ENCODE measurements around the gene CIAO1.
A peak's percentile ranks its signal among the peaks of the same experiment; 100 is the strongest.
"Not testable (repeated sequence)": the region's sequence is repeated elsewhere in the genome, so short reads cannot be mapped to it uniquely, and the experiment has no call there.

Gene CIAO1

DNA sequence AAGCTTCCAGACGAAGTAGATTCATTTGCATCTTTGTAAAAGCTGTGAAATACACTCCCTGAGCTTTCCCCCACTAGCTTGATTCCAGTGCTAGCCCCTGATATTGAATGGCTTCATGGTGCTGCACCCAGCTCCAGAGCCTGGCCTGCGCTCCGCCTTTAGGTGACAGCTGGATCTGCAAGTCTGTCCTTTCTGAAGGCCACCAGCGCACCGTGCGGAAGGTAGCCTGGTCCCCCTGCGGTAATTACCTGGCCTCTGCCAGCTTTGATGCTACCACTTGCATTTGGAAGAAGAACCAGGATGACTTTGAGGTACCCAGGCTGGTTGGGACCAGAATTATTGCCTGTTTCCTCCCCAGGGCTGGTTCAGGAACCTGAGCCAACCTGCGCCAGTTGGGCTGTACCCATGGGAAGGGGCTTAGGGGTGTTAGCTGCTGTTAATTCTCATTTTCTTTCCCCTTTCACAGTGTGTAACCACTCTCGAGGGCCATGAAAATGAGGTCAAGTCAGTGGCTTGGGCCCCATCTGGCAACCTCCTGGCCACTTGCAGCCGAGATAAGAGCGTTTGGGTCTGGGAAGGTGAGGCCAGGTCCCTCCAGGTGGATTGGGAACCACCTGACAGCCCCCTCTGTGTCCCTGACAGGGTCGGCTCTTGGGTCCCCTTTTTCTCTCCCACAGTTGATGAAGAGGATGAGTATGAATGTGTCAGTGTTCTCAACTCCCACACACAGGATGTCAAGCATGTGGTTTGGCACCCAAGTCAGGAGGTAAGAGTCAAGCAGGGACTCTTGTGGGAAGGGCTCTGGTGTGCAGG is 1.3 kb downstream of the CIAO1 start:
- in situ Hi-C loops (cut with HindIII; ENCODE audit: low pct_ligation_motif_present, low pct_unique_long_range_greater_than_20kb, low sequenced_read_pairs): no loop called here
- DNase-seq: peak; percentile 57

DNA sequence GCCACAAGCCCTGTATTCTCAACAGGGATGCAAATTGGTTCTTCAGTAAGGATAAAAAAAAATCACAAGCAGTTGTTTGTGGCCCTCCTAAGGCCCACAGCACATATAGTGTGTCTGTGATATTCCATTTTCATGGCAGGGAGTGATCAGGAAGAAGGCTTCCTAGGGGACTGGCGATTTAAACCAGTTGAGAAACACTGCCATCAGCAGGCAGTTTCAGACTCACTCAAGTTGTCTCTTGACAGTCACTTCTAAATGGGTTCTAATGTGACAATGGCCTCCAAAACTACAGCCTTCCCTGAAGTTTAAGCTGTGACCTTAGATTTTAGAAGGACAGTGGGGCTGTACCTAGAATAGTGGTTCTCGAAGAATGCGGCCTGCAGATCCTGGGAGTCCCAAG is 6.0 kb downstream of the CIAO1 start:
- in situ Hi-C loops (cut with HindIII; ENCODE audit: low pct_ligation_motif_present, low pct_unique_long_range_greater_than_20kb, low sequenced_read_pairs): no loop called here

DNA sequence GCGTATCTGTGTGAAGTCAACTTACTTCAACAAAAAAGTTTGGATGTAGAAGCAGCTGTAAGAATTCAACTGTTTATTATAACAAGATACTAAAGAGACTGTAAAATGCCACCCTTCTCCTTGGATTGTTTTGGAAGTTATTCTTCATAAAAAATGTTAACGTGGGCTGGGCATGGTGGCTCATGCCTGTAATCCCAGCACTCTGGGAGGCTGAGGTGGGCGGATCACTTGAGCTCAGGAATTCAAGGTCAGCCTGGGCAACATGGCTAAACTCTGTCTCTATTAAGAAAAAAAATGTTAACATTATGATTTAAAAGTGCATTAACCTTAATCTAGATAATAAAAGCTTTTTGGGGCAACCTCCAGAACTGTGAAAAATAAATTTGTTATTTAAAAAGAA is 7.7 kb downstream of the CIAO1 start:
- in situ Hi-C loops (cut with HindIII; ENCODE audit: low pct_ligation_motif_present, low pct_unique_long_range_greater_than_20kb, low sequenced_read_pairs): no loop called here
- DNase-seq: no peak

More for the DNA sequence above, 6.0 kb downstream of the CIAO1 start:
- no peak for DNase-seq

DNA sequence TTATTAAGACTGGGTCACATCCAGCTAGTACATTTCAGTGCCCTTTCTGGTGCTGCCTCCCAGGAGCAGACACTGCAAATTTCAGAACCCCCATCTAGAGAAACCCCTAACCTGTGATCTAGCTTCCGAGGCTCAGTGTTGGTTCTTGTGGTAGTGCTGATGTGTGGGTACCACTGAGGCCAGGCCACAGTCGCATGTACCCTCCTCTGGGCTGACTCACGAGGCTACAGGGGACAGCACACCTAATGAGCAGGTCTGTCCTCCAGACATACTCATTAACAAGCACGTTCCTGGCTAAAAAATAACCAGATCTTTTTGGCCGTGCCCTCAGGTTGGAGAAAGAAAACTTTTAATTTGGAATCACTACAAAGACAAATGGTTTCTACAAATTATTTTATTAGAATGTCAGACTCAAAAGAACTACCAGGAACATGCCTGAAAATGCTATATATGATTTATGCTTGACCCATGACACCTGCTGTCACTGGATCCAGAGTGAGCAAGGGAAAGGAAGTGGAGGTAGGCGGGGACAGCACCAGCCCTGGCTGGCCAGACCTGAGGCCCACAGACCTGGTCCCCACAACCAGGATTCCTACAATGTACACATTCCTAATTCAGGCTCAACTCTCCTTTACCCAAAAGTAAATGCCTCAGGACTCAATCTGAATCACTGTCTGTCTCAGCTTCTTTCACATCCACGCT is 8.5 kb downstream of the CIAO1 start:
- in situ Hi-C loops (cut with HindIII; ENCODE audit: low pct_ligation_motif_present, low pct_unique_long_range_greater_than_20kb, low sequenced_read_pairs): no loop called here
- no peak for DNase-seq

DNA sequence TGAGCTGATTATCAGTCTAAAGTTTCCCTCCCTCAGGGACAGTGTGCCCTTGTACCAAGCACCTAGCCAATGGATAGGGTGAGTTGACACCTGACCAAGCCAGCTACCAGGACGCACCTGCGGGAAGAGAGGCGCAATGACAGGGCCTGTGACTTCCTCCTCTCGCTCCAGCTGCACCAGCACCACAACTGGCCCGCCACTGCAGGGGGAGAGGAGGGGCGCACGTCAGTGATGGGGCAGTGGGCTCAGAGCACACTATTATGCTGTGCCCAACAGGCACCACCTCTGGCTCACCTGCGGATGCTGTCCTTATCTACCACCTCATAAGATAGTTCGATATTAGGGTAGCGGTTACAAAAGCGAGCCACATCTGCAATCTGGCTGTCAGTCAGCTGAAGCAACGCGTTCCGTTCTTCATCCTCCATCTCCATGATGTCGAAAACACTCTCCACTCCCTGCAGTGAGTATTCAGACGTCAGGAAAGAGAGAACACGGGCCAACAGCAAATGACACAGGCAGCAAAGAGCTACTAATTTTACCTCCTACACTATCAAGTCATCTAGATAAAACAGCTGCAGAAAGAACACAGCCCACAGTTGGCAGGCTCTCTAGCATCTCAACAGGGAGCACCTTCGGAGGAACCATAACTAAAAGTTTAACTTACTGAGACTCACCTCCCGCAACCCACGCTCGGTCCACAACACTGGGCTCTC is 10.9 kb downstream of the CIAO1 start:
- no peak for DNase-seq
- in situ Hi-C loops (cut with HindIII; ENCODE audit: low pct_ligation_motif_present, low pct_unique_long_range_greater_than_20kb, low sequenced_read_pairs): no loop called here

DNA sequence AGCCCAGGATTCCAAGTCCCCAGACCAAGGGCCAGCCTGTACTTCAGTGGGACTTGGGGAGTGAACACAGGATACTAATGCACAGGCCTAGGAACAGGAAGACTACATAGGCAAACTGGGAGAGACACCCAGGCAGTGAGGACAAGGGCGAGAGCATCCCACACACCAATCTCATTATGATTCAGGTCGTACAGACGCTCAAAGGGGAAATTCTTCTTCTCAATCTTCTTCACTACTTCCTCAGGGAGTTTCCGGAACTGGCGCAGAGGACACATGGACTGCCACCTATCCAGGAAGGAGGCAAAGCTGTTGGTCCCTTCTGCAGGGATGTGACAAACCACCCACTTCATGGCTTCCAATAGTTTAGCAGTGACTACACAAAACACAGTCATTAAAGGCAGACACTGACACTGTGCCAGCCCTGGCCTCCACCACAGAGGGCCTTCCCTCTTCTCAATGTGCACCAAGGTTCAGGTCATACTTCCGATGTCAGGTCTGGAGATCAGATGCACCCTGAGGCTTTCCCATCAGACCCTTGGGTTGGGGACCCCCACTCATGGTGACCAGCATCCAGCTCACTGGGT is 21.3 kb downstream of the CIAO1 start:
- DNase-seq: no peak
- in situ Hi-C loops (cut with HindIII; ENCODE audit: low pct_ligation_motif_present, low pct_unique_long_range_greater_than_20kb, low sequenced_read_pairs): no loop called here

DNA sequence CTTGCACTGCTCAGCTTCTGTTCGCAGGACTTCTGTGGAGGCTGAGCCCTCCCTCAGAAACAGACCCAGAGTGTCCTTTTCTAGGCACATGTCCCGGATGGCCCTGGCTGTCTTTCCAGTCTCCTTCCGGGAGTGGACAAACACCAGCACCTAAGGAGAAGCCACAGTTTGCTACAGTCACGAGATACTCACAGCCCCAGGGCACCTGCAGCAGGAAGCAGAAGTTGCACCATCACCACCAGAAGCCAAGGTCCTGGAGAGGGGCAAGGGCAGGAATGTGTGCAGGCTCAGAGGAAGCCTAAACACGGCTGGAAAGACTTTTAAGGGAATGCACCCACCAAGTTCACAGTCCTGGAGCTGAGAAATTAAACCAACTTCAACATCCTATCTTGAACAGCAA is 25.7 kb downstream of the CIAO1 start:
- in situ Hi-C loops (cut with HindIII; ENCODE audit: low pct_ligation_motif_present, low pct_unique_long_range_greater_than_20kb, low sequenced_read_pairs): no loop called here
- no peak for DNase-seq

DNA sequence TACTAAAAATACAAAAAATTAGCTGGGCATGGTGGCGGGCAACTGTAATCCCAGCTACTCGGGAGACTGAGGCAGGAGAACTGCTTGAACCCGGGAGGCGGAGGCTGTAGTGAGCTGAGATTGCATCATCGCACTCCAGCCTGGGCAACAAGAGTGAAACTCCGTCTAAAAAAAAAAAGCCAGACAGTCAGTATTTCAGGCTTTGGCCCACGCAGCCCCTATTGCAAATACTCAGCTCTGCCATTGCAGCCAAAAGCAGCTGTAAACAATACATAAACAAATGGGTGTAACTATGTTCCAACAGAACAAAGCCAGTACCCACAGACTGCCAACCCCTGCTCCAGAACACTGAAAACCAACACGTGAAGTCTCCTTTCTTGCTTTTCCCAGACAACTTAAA is 28.2 kb downstream of the CIAO1 start:
- in situ Hi-C loops (cut with HindIII; ENCODE audit: low pct_ligation_motif_present, low pct_unique_long_range_greater_than_20kb, low sequenced_read_pairs); DNase-seq: not testable (repeated sequence)

DNA sequence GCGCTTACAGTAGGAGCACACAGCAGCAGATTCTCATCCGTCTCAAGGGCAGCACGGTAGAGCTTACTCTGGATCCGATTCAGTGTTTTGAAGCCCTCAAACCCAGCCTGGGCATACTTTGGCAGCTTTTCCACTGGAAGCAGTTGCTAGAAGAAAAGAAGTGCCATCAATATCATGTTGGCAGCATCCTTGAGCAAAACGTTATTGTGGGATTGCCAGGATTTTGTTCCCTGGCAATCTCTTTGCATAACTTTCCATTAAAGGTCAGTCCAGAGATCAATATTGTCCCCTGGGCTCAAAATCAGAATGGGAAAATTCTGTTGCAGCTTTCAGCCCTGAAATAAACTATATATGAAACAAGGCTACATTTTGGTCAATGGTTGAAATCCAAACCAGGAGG is 30.9 kb downstream of the CIAO1 start:
- no peak for DNase-seq

DNA sequence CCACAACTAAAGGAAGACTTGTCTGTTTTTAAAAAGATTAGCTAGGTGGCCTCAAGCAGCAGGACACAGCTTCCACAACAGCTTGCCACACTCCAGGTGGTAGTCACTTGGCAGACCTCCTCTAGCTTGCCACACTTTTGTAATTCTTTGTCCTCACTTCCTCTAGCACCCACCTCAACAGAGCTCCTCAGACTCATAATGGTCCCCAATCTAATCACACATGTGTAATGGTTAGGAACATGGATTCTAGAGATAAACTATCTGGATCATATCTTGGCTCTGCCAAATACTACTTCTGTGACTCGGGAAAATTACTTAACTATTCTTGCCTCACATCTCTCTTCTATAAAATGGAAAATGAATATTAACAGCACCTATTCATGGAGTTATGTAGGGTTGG is 35.8 kb downstream of the CIAO1 start:
- in situ Hi-C loops (cut with HindIII; ENCODE audit: low pct_ligation_motif_present, low pct_unique_long_range_greater_than_20kb, low sequenced_read_pairs): no loop called here
- no peak for DNase-seq

More for the DNA sequence above, 30.9 kb downstream of the CIAO1 start:
- in situ Hi-C loops (cut with HindIII; ENCODE audit: low pct_ligation_motif_present, low pct_unique_long_range_greater_than_20kb, low sequenced_read_pairs): no loop called here

DNA sequence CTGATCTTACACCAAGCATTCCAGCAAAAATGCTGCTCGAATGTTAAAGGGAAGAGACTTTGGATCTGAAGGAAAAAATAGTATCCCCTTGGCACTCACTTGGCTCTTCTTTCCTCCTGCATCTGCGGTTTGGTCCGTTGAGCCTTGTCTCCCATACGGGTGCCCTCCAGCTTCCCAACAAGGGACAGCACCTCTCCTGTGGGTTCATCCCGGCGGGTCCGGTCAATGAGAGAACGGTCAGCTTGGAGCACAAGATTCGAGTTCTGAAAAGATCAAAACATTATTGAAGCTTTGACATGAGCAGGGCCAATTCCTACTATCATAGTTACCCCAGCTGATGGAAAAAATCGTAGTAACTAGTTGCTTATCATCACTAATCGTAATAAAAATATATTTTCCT is 38.6 kb downstream of the CIAO1 start:
- DNase-seq: no peak
- in situ Hi-C loops (cut with HindIII; ENCODE audit: low pct_ligation_motif_present, low pct_unique_long_range_greater_than_20kb, low sequenced_read_pairs): no loop called here

DNA sequence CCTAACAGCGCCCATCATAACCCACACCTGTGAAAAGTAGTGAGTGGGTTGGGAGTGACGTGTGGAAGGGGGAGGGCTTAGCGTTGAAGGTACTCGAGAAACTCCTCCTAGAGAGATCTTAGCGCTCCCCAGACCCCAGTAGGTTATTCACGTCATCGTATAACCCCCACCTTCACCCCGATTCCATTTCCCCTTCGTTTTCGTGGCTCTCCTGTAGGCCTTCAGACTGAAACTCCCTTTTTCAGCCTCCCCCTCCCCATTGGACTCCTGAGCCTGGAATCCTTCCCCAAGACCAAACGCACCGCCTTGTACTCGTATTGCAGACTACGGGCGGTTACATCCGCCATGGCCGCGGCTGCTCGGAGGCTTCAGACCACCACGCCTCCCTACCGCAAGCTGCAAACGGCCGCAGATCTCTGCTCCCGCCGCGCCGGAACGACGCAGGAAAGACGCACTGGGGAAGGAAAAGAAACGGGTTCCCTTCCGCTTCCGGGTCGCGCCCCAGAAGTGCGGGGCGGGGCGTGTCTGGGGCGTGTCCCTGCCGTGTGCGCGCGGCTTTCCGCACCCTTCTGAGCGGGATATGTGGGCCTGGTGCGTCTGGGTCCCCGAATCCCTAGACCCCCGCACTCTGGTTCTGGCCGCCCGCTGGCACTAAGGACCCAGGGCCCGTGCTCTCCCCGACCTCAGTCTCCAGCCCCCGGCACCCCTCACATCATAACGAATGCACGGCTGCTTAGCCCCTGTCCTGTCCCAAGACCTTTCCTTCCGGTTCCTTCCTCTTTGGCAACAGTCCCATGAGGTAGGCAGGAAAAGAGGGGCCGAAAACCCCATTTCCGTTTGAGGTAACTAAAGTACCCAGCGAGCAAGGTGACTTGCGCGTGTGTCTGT is 39.3 kb downstream of the CIAO1 start, which contains the start of gene SNRNP200:
TSS of gene SNRNP200 (minus strand) at position 456 of the 888 bp plus-strand sequence. CDS start at position 347, 109 bp downstream.
- in situ Hi-C loops (cut with HindIII; ENCODE audit: low pct_ligation_motif_present, low pct_unique_long_range_greater_than_20kb, low sequenced_read_pairs): no loop called here
- peak; percentile 90 for DNase-seq

DNA sequence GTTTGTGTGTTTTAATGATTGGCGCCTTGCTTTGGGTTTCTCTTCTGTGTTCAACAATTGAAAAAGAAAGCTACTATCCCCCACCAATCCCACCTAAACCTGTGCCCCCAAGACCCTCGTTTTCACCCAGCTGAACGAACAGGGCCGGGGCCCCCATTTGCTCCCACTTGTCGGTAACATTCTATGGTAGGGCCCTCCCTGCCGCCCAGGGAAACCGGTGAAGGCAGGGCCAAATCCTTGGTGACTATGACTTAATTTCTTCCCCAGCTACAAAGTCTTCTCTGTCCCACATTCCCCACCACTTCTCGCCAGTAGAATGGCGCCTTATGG is 39.9 kb downstream of the CIAO1 start:
- peak; percentile 9 for DNase-seq
- in situ Hi-C loops (cut with HindIII; ENCODE audit: low pct_ligation_motif_present, low pct_unique_long_range_greater_than_20kb, low sequenced_read_pairs): no loop called here

DNA sequence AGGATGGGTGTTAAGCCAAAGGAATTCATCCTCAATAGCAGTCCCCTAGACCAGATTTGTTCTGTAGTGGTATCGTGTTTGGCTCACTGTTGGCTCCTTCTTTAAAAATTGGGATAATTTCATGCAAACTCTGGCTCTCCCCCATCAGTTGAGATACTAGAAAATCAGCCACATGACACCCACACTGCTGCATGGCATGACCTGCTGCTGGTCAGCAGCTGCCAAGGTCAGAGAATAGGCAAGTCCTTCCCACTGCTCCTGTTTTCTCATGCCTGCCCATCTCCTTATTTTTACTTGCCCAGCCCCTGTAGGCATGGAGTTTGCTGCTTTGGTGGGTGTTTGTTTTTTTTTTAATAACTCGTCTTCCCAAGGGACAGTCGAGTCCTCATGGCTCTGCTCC is 40.3 kb downstream of the CIAO1 start:
- in situ Hi-C loops (cut with HindIII; ENCODE audit: low pct_ligation_motif_present, low pct_unique_long_range_greater_than_20kb, low sequenced_read_pairs): no loop called here

DNA sequence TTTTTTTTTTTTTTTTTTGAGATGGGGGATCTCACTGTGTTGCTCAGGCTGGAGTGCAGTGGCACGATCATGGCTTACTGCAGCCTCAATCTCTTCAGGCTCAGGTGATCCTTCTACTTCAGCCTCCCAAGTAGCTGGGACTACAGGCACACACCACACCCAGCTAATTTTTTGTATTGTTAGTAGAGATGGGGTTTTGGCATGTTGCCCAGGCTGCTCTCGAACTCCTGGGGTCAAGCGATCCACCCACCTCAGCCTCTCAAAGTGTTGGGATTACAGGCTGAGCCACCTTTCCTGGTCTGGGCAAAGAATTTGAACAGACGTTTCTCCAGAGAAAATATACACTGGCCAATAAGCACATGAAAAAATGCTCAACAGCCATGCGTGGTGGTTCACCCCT is 42.2 kb downstream of the CIAO1 start:
- no peak for DNase-seq
- in situ Hi-C loops (cut with HindIII; ENCODE audit: low pct_ligation_motif_present, low pct_unique_long_range_greater_than_20kb, low sequenced_read_pairs): no loop called here

More for the DNA sequence above, 40.3 kb downstream of the CIAO1 start:
- peak; percentile 7 for DNase-seq

DNA sequence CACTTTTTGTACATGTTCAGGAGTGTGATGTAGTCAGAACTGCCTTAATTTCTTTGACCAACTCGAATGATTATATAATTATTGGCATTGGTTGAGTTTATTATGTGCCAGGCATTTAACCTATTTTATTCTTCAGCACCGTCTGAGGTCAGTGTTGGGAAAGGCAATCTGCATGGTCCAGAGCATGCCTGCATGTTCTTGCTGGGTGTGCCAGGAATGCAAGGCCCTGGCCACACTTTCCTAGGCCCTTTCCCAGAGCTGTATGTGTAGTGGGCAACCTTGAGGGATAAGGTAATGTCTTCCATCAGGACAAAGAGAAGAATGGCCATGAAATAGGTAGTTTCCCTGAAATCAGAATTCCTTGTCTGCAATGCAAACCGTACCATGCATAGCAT is 49.0 kb downstream of the CIAO1 start:
- in situ Hi-C loops (cut with HindIII; ENCODE audit: low pct_ligation_motif_present, low pct_unique_long_range_greater_than_20kb, low sequenced_read_pairs): no loop called here
- DNase-seq: no peak

DNA sequence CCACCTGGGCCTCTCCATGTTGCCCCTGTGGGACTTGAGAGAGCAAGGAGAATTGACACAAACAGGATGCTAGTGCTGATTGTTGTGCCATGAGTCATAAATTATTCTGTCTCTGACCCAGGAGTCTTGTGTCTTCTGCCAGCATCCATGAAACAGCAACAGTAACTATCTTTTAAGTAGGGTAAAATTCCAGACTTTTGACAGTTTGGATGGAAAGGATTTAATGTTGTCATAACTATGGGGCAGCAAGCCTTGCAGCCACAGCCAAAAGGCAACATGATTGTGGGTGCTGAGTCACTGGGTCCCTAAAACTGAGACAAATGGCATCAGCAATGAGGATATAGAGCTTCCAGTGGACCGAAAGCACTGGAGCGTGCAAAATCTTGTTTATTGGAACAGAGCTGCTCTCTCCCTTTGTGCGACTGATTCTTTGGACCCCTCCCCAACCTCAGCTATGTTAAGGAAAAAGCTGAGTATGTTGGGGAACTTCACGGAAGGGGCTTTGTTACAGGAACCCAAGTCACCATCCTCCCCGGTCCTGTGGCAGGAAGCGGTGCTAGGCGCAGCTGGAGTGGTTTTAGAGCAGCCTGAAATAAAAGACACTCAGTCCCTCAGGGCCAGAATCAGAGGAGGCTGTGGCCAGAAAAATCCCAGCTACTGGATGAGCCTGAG is 49.5 kb downstream of the CIAO1 start:
- in situ Hi-C loops (cut with HindIII; ENCODE audit: low pct_ligation_motif_present, low pct_unique_long_range_greater_than_20kb, low sequenced_read_pairs): no loop called here
- DNase-seq: peak; percentile 74

DNA sequence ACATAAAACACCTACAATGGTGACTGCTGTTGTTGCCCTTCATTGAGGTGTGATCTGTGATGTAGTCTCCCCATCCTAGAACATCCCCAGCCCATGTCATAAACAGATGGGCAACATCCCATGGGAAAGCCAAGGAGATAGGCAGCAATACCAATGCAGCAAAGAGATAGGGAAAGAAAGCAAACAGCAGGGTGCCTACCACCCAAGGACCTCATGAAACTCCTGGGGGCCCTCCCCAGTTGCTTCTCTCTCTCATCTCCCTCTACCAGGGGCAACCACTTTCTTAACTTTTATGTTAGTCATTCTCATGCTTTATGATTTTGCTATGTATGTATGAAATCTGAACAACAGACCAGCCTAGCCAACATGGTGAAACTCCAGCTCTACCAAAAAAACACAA is 51.0 kb downstream of the CIAO1 start:
- no peak for DNase-seq
- in situ Hi-C loops (cut with HindIII; ENCODE audit: low pct_ligation_motif_present, low pct_unique_long_range_greater_than_20kb, low sequenced_read_pairs): no loop called here

Data from ACHN (cell line).